Mesendoderm (in vitro differentiated cells): ENCODE measurements around the gene OR6S1.
A peak's percentile ranks its signal among the peaks of the same experiment; 100 is the strongest.

Source experiments
- DNase-seq: peaks from one replicate; pipeline ENCODE4 v3.0.0; 2013
- H2AK5ac ChIP-seq: 2 replicates; pipeline ENCODE4 v1.6.1; 2013; ENCODE audit warnings: low read length, inconsistent platforms
- H2BK120ac ChIP-seq: 2 replicates; pipeline ENCODE4 v1.6.1; 2013; ENCODE audit warnings: low read depth, mild to moderate bottlenecking, low read length, moderate library complexity, mixed read lengths
- H2BK15ac ChIP-seq: replicated peaks from 2 replicates; pipeline ENCODE4 v1.6.1; 2013; ENCODE audit warnings: low read depth, mild to moderate bottlenecking, moderate library complexity
- H2BK5ac ChIP-seq: 2 replicates; pipeline ENCODE4 v1.6.1; 2013; ENCODE audit warnings: low read length, inconsistent platforms
- H3K18ac ChIP-seq: 2 replicates; pipeline ENCODE4 v1.6.1; 2013; ENCODE audit warnings: mild to moderate bottlenecking, low read length, mixed read lengths
- H3K23ac ChIP-seq: one replicate; pipeline ENCODE4 v1.6.1; 2013; ENCODE audit warnings: low read length
- H3K27ac ChIP-seq: 2 replicates; pipeline ENCODE4 v1.5.1; 2013; ENCODE audit warnings: low read depth, mild to moderate bottlenecking, inconsistent platforms, low read length, moderate library complexity
- H3K27me3 ChIP-seq: 2 replicates; pipeline ENCODE4 v1.6.1; 2013; ENCODE audit warnings: low read length, control low read depth, mild to moderate bottlenecking, inconsistent platforms; ENCODE audit not compliant: insufficient read depth, poor library complexity
- H3K36me3 ChIP-seq: 2 replicates; pipeline ENCODE4 v1.6.1; 2013; ENCODE audit warnings: low read length, inconsistent platforms; ENCODE audit not compliant: control insufficient read depth, insufficient read depth
- H3K4ac ChIP-seq: one replicate; pipeline ENCODE4 v1.6.1; 2013; ENCODE audit warnings: low read depth, mild to moderate bottlenecking, low read length, moderate library complexity
- H3K4me1 ChIP-seq: 2 replicates; pipeline ENCODE4 v1.6.1; 2013; ENCODE audit warnings: low read depth, low read length, inconsistent platforms; ENCODE audit not compliant: control insufficient read depth
- H3K4me2 ChIP-seq: 2 replicates; pipeline ENCODE4 v1.6.1; 2013; ENCODE audit warnings: low read length
- H3K4me3 ChIP-seq: 2 replicates; pipeline ENCODE4 v1.5.1; 2013; ENCODE audit warnings: mild to moderate bottlenecking, low read length
- H3K56ac ChIP-seq: one replicate; pipeline ENCODE4 v1.6.1; 2013; ENCODE audit warnings: low read length
- H3K79me1 ChIP-seq: 2 replicates; pipeline ENCODE4 v1.6.1; 2013; ENCODE audit warnings: low read length, inconsistent platforms
- H3K79me2 ChIP-seq: 2 replicates; pipeline ENCODE4 v1.6.1; 2013; ENCODE audit warnings: mild to moderate bottlenecking, low read length; ENCODE audit not compliant: control insufficient read depth, insufficient read depth
- H3K9ac ChIP-seq: 2 replicates; pipeline ENCODE4 v1.6.1; 2013; ENCODE audit warnings: low read length, inconsistent platforms
- H4K5ac ChIP-seq: one replicate; pipeline ENCODE4 v1.6.1; 2013; ENCODE audit warnings: low read length
- H4K8ac ChIP-seq: one replicate; pipeline ENCODE4 v1.6.1; 2013; ENCODE audit warnings: low read depth, mild to moderate bottlenecking, control low read depth, low read length, moderate library complexity
- WGBS: extraction: QIAGEN DNeasy Blood & Tissue Kit; methylation state at CpG from one replicate; pipeline ENCODE4 v1.1.7; 2013; ENCODE audit warnings: low lambda C conversion rate, missing lambda C conversion rate; ENCODE audit not compliant: insufficient coverage; ENCODE audit errors: extremely low coverage; 5-methylcytosine and 5-hydroxymethylcytosine counted together

OR6S1 gene

GRCh38 chr14:20662968-20663732 lies 21.7 kb upstream of the OR6S1 start:
- no peaks in the 10 kb centered on the region for H3K4me1 ChIP-seq
- DNase-seq: peak; percentile 96
- H4K8ac ChIP-seq: no peak overlapping the region
- H2AK5ac ChIP-seq: no peak overlapping the region
- no peak overlapping the region for H3K4ac ChIP-seq
- no peaks in the 10 kb centered on the region for H3K79me1 ChIP-seq
- H2BK120ac ChIP-seq: no peak overlapping the region
- H3K23ac ChIP-seq: no peak overlapping the region
- no peaks in the 10 kb centered on the region for H3K36me3 ChIP-seq
- WGBS: no CpG with 5 or more reads among the region's 31 CpGs
- no peak overlapping the region for H2BK5ac ChIP-seq
- H3K18ac ChIP-seq: no peak overlapping the region
- H3K56ac ChIP-seq: peak overlapping the region; percentile 86
- no peak overlapping the region for H4K5ac ChIP-seq
- no peak overlapping the region for H2BK15ac ChIP-seq
- H3K9ac ChIP-seq: peak overlapping the region; percentile 55
- no peak overlapping the region for H3K27ac ChIP-seq
- no peaks in the 10 kb centered on the region for H3K27me3 ChIP-seq
- peak overlapping the region; percentile 94 for H3K4me2 ChIP-seq
- peak overlapping the region; percentile 60 for H3K4me3 ChIP-seq
- no peaks in the 10 kb centered on the region for H3K79me2 ChIP-seq

- no peak for DNase-seq
These were observed 19.7 kb upstream of the OR6S1 start for GRCh38 chr14:20661197-20661596.

GRCh38 chr14:20659813-20660395 lies 18.4 kb upstream of the OR6S1 start:
- no peak overlapping the region for H2BK15ac ChIP-seq
- no peak overlapping the region for H3K4me2 ChIP-seq
- no peak overlapping the region for H2BK5ac ChIP-seq
- no peak overlapping the region for H3K9ac ChIP-seq
- no peak overlapping the region for H3K4ac ChIP-seq
- H3K79me1 ChIP-seq: no peaks in the 10 kb centered on the region
- H3K56ac ChIP-seq: no peak overlapping the region
- H3K23ac ChIP-seq: no peak overlapping the region
- no peak overlapping the region for H3K27ac ChIP-seq
- H2BK120ac ChIP-seq: no peak overlapping the region
- DNase-seq: no peak
- H4K5ac ChIP-seq: no peak overlapping the region
- H3K27me3 ChIP-seq: no peaks in the 10 kb centered on the region
- no peaks in the 10 kb centered on the region for H3K79me2 ChIP-seq
- H2AK5ac ChIP-seq: no peak overlapping the region
- H3K36me3 ChIP-seq: no peaks in the 10 kb centered on the region
- H4K8ac ChIP-seq: no peak overlapping the region
- H3K18ac ChIP-seq: no peak overlapping the region
- peaks cover 6% of the 10 kb centered on the region for H3K4me1 ChIP-seq
- WGBS: no CpG with 5 or more reads among the region's 26 CpGs
- H3K4me3 ChIP-seq: no peak overlapping the region

More at GRCh38 chr14:20661197-20661596, 19.7 kb upstream of the OR6S1 start:
- Histone ChIP-seq H3K23ac (no peak overlapping the region), H3K79me2 (no peaks in the 10 kb centered on the region), H2AK5ac (no peak overlapping the region), H3K4me1 (no peaks in the 10 kb centered on the region), H3K4me2 (no peak overlapping the region), H3K9ac (no peak overlapping the region), H3K18ac (no peak overlapping the region), H4K8ac (no peak overlapping the region), H3K27me3 (no peaks in the 10 kb centered on the region), H3K56ac (no peak overlapping the region), H3K36me3 (no peaks in the 10 kb centered on the region), H3K4me3 (no peak overlapping the region), H3K4ac (no peak overlapping the region), H3K79me1 (no peaks in the 10 kb centered on the region), H3K27ac (no peak overlapping the region), H4K5ac (no peak overlapping the region), H2BK15ac (no peak overlapping the region), H2BK120ac (no peak overlapping the region), H2BK5ac (no peak overlapping the region)
- WGBS: no CpG with 5 or more reads among the region's 2 CpGs

- Histone ChIP-seq H2BK120ac (no peak overlapping the region), H3K27me3 (no peaks in the 10 kb centered on the region), H2BK15ac (no peak overlapping the region), H4K5ac (no peak overlapping the region), H3K36me3 (no peaks in the 10 kb centered on the region), H3K79me1 (no peaks in the 10 kb centered on the region), H3K18ac (no peak overlapping the region), H3K27ac (no peak overlapping the region), H3K4me3 (no peak overlapping the region), H2BK5ac (no peak overlapping the region), H4K8ac (no peak overlapping the region), H3K79me2 (no peaks in the 10 kb centered on the region), H2AK5ac (peak overlapping the region; percentile 19), H3K56ac (no peak overlapping the region), H3K4me1 (peaks cover 6% of the 10 kb centered on the region), H3K4me2 (no peak overlapping the region), H3K4ac (no peak overlapping the region), H3K23ac (no peak overlapping the region), H3K9ac (no peak overlapping the region)
- WGBS: no CpG with 5 or more reads among the region's 6 CpGs
- no peak for DNase-seq
These were observed 17.8 kb upstream of the OR6S1 start for GRCh38 chr14:20659336-20659735.

GRCh38 chr14:20658246-20658645 lies 16.8 kb upstream of the OR6S1 start:
- Histone ChIP-seq H3K4me3 (no peak overlapping the region), H3K4me1 (peaks cover 6% of the 10 kb centered on the region), H2AK5ac (no peak overlapping the region), H2BK120ac (no peak overlapping the region), H4K5ac (no peak overlapping the region), H2BK15ac (no peak overlapping the region), H2BK5ac (no peak overlapping the region), H3K56ac (peak overlapping the region; percentile 31), H3K27ac (no peak overlapping the region), H3K4ac (no peak overlapping the region), H3K23ac (no peak overlapping the region), H3K9ac (no peak overlapping the region), H3K27me3 (no peaks in the 10 kb centered on the region), H3K79me2 (no peaks in the 10 kb centered on the region), H3K36me3 (no peaks in the 10 kb centered on the region), H4K8ac (no peak overlapping the region), H3K79me1 (no peaks in the 10 kb centered on the region), H3K4me2 (no peak overlapping the region), H3K18ac (no peak overlapping the region)
- no CpG with 5 or more reads among the region's 3 CpGs for WGBS
- no peak for DNase-seq
